CD14-positive monocyte (primary cell): ENCODE measurements around the gene WDR4. TPM values are rescaled to one million over a fixed set of nuclear protein-coding genes. Genes with fewer than 3 reads are reported as not detected.

ENCODE experiments used
- DNase-seq, 3 donors: peaks; one replicate each; pipeline ENCODE4 v3.0.0-alpha.2; 2011 to 2022
- H2AFZ ChIP-seq: 2 replicates; pipeline ENCODE4 v1.6.0; 2012; ENCODE audit warnings: mild to moderate bottlenecking, low read depth, low read length, inconsistent platforms; ENCODE audit not compliant: insufficient read depth, poor library complexity, severe bottlenecking
- H3K27ac ChIP-seq, 2 donors: 1 replicate in 1 of 2; 2 replicates in 1 of 2; pipeline ENCODE4 v1.5.1; 2012 to 2013; ENCODE audit warnings: low read length in 2 of 2, control low read depth in 1 of 2, inconsistent platforms in 1 of 2, low read depth in 1 of 2, mild to moderate bottlenecking in 1 of 2
- H3K27me3 ChIP-seq, 2 donors: one replicate each; pipeline versions ENCODE4 v1.6.0 to v1.6.1; 2011 to 2013; ENCODE audit warnings: low read length in 2 of 2; ENCODE audit not compliant: control insufficient read depth in 2 of 2, insufficient read depth in 2 of 2
- H3K36me3 ChIP-seq, 2 donors: replicated peaks in 1 of 2; 1 replicate in 1 of 2; 2 replicates in 1 of 2; pipeline versions ENCODE4 v1.5.1 to v1.6.1; 2012 to 2013; ENCODE audit warnings: low read length in 2 of 2, control low read depth in 1 of 2, inconsistent platforms in 1 of 2, mild to moderate bottlenecking in 1 of 2; ENCODE audit not compliant: insufficient read depth in 2 of 2, control insufficient read depth in 1 of 2
- H3K4me1 ChIP-seq, 2 donors: 1 replicate in 1 of 2; 2 replicates in 1 of 2; pipeline versions ENCODE4 v1.5.1 to v1.6.1; 2012 to 2013; ENCODE audit warnings: low read length in 2 of 2, control low read depth in 1 of 2, inconsistent platforms in 1 of 2, mild to moderate bottlenecking in 1 of 2, moderate library complexity in 1 of 2; ENCODE audit not compliant: insufficient read depth in 2 of 2, control insufficient read depth in 1 of 2
- H3K4me2 ChIP-seq: replicated peaks from 2 replicates; pipeline ENCODE3; 2012; ENCODE audit warnings: low read length, moderate library complexity, mild to moderate bottlenecking; ENCODE audit not compliant: poor library complexity, severe bottlenecking; ENCODE audit errors: extremely low read depth
- H3K4me3 ChIP-seq, 3 experiments: fragments of 200-600 bp in 1 of 3; sonication (generic) in 1 of 3; replicated peaks in 1 of 3; 1 replicate in 2 of 3; 2 replicates in 1 of 3; pipeline ENCODE4 v1.5.1; 2011 to 2013; ENCODE audit warnings: low read length in 3 of 3, mild to moderate bottlenecking in 3 of 3, control low read depth in 2 of 3, low read depth in 2 of 3, inconsistent platforms in 1 of 3, moderate library complexity in 1 of 3
- H3K79me2 ChIP-seq: 2 replicates; pipeline ENCODE4 v1.6.0; 2012; ENCODE audit warnings: mild to moderate bottlenecking, control low read depth, inconsistent platforms, low read length, moderate library complexity; ENCODE audit not compliant: insufficient read depth
- H3K9ac ChIP-seq: 2 replicates; pipeline ENCODE4 v1.6.0; 2017; ENCODE audit warnings: low read length, mild to moderate bottlenecking; ENCODE audit not compliant: insufficient read depth, poor library complexity, severe bottlenecking
- H3K9me3 ChIP-seq, 2 donors: replicated peaks in 1 of 2; 1 replicate in 1 of 2; 2 replicates in 1 of 2; pipeline versions ENCODE4 v1.5.1 to v1.6.1; 2012 to 2013; ENCODE audit warnings: low read length in 2 of 2, control low read depth in 1 of 2; ENCODE audit not compliant: control insufficient read depth in 1 of 2, insufficient read depth in 1 of 2
- H4K20me1 ChIP-seq: 2 replicates; pipeline ENCODE4 v1.6.0; 2012; ENCODE audit warnings: mild to moderate bottlenecking, low read length, control low read depth, moderate library complexity; ENCODE audit not compliant: insufficient read depth
- H3K27ac Mint-ChIP-seq, 7 donors: one replicate each; pipeline ENCODE4 v1.8.0; 2020; ENCODE audit warnings: mild to moderate bottlenecking in 7 of 7, mixed read lengths in 7 of 7, moderate library complexity in 6 of 7, inconsistent platforms in 2 of 7
- H3K27me3 Mint-ChIP-seq, 3 donors: one replicate each; pipeline ENCODE4 v1.8.0; 2021 to 2022; ENCODE audit warnings: low read depth in 3 of 3, mild to moderate bottlenecking in 3 of 3, mixed read lengths in 3 of 3, moderate library complexity in 3 of 3, inconsistent platforms in 1 of 3
- H3K36me3 Mint-ChIP-seq, 2 donors: one replicate each; pipeline ENCODE4 v1.8.0; 2020; ENCODE audit warnings: mixed read lengths in 2 of 2, inconsistent platforms in 1 of 2, mild to moderate bottlenecking in 1 of 2
- H3K4me1 Mint-ChIP-seq: one replicate; pipeline ENCODE4 v1.8.0; 2020; ENCODE audit warnings: mild to moderate bottlenecking, mixed read lengths
- H3K4me3 Mint-ChIP-seq, 2 donors: one replicate each; pipeline ENCODE4 v1.8.0; 2020; ENCODE audit warnings: mild to moderate bottlenecking in 2 of 2, mixed read lengths in 2 of 2, moderate library complexity in 1 of 2
- H3K9me3 Mint-ChIP-seq, 7 donors: one replicate each; pipeline ENCODE4 v1.8.0; 2020 to 2022; ENCODE audit warnings: mixed read lengths in 7 of 7, mild to moderate bottlenecking in 6 of 7, moderate library complexity in 6 of 7, inconsistent platforms in 2 of 7
- CTCF ChIP-seq: fragments of 200-600 bp; IDR thresholded peaks from one replicate; pipeline ENCODE4 v1.8.0; 2022; ENCODE audit warnings: antibody characterized with exemption, mild to moderate bottlenecking
- WGBS: methylation state at CpG from one replicate; pipeline ENCODE4 v1.1.5; 2013; ENCODE audit warnings: missing lambda C conversion rate; ENCODE audit not compliant: insufficient coverage; 5-methylcytosine and 5-hydroxymethylcytosine counted together
- intact Hi-C, 2 donors: fragments of 100-400 bp; cut with micrococcal nuclease; formaldehyde crosslinking; loops; one replicate each; pipeline versions ENCODE4 v1.15.0 to v1.15.1; 2023
- polyA plus RNA-seq, 3 donors: library from polyadenylated mRNA; depleted of rRNA in 1 of 3; unstranded in 2 of 3; stranded (reverse) in 1 of 3; fragments of 300-500 nt in 2 of 3; fragments of >200 nt in 1 of 3; fragmentation: Illumina TruSeq in 2 of 3; gene quantifications; 1 replicate in 2 of 3; 2 replicates in 1 of 3; pipeline ENCODE4 v1.2.3, GENCODE V29; 2012 to 2021

The WDR4 gene
- polyA plus RNA-seq, 3 donors = 2.9 to 7.0 (median 3.6) TPM

DNA sequence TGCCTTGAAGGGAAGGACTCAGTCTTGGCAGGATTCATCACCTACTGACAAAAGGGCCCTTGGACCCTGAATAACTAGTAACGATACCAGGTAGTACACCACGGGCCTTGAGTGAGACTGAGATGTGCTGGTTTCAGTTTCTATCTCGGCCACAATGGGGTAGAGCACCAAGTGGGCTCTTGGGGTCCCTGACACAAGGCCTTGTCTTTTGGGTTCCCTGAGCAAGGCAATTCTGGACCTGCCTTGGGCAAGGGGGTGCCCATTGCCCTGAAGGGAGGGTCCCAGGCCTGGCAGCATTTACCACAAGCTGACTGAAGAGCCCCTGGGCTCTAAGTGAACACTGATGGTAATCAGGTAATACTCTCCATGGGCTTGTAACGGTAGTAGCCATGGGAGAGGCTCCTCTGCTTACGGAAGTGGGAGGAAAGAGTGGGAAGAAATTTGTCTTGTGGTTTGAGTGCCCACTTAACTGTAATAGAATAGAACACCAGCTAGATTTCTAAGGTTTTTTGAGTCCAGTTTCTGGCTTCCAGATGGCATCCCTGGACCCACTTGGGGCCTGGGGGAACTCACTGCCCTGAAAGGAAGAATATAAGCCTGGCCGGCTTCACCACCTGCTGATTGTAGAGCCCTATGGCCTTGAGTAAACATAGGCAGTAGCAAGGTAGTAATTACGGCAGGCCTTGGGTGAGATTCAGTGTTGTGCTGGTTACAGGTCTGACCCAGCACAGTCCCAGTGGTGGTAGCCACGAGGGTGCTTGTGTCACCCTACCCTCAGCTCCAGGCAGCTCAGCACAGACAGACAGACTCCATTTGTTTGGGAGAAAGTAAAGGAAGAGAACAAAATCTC is 58.5 kb downstream of the WDR4 start:
- Histone ChIP-seq H3K4me3 (no peak overlapping the region), H3K36me3 (no peaks in the 10 kb centered on the region), H3K4me2 (no peak overlapping the region), H3K9ac (no peak overlapping the region), H3K9me3 (peaks cover 0 to 2% of the 10 kb centered on the region in 2 donors), H3K4me1 (no peaks in the 10 kb centered on the region), H4K20me1 (no peaks in the 10 kb centered on the region), H2AFZ (no peak overlapping the region), H3K27ac (no peak overlapping the region), H3K27me3 (no peaks in the 10 kb centered on the region), H3K79me2 (no peaks in the 10 kb centered on the region)
- Mint-ChIP-seq H3K27me3 (peaks cover 5 to 9% (median 8%) of the 10 kb centered on the region in 3 donors), H3K27ac (no peak overlapping the region), H3K36me3 (no peaks in the 10 kb centered on the region), H3K4me1 (no peaks in the 10 kb centered on the region), H3K9me3 (peaks cover 0 to 7% (median 4%) of the 10 kb centered on the region in 7 donors), H3K4me3 (no peak overlapping the region)
- WGBS = 96% methylated on average over 6 of the region's 8 CpGs
- no peak for TF ChIP-seq CTCF
- DNase-seq = no peak
- intact Hi-C loops = no loop called here

DNA sequence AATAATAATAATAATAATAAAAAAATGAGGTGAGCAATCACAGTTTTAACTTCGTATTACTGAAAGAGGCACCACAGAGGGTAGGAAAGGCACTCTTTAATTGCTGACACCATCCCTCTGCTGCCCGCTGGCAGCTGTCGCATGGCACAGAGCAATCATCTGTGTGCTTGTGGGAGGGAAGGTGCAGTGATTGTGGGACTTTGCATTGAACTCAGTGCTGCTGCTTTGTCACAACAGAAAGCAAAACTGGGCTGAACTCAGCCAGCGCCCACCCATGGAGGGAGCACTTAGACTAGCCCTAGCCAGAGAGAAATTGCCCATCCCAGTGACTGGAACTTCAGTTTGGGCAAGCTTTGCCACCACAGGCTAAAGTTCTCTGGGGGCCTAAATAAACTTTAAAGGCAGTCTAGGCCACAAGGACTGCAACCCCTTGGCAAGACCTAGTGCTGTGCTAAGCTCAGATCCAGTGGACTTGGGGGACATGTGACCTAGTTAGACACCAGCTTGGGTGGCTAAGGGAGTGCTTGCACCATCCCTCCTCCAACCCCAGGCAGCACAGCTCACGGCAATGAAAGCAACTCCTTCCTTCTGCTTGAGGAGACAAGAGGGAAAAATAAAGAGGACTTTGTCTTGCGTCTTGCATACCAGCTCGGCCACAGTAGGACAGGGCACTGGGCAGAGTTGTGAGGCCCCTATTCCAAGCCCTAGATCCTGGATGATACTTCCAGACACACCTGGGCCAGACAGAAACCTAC is 59.3 kb downstream of the WDR4 start:
- no peak overlapping the region for H3K27ac ChIP-seq
- H4K20me1 ChIP-seq = no peaks in the 10 kb centered on the region
- H3K36me3 ChIP-seq = no peaks in the 10 kb centered on the region
- WGBS = 100% methylated on average over 2 of the region's 7 CpGs
- no peak overlapping the region for H3K4me3 ChIP-seq
- no peak for DNase-seq
- no peaks in the 10 kb centered on the region for H3K79me2 ChIP-seq
- H3K27me3 Mint-ChIP-seq = peaks cover 2 to 5% (median 5%) of the 10 kb centered on the region in 3 donors
- H3K4me2 ChIP-seq = no peak overlapping the region
- H3K9me3 ChIP-seq = peaks cover 0 to 6% of the 10 kb centered on the region in 2 donors
- H3K27ac Mint-ChIP-seq = no peak overlapping the region
- no peaks in the 10 kb centered on the region for H3K4me1 Mint-ChIP-seq
- no peaks in the 10 kb centered on the region for H3K36me3 Mint-ChIP-seq
- H2AFZ ChIP-seq = no peak overlapping the region
- intact Hi-C loops = loop anchor here (2.0 to 5.0 kb wide), 4 partner anchors 165 to 673 kb away; partner anchors contain the start of gene PDE9A (in 1 of the 2)
- no peak overlapping the region for H3K9ac ChIP-seq
- H3K27me3 ChIP-seq = no peaks in the 10 kb centered on the region
- no peak overlapping the region for H3K4me3 Mint-ChIP-seq
- TF ChIP-seq CTCF = no peak
- H3K4me1 ChIP-seq = no peaks in the 10 kb centered on the region
- peaks cover 2 to 14% (median 9%) of the 10 kb centered on the region in 7 donors for H3K9me3 Mint-ChIP-seq
